K562 (cell line): ENCODE results near the gene ZCCHC24. TPM values are rescaled to one million over a fixed set of nuclear protein-coding genes. Genes with fewer than 3 reads are reported as not detected.

Source experiments
- ATAC-seq: fragments of 200-7000 bp; cut with Tn5 transposase; 3 replicates; pipeline ENCODE4 v1.9.1; 2020; ENCODE audit warnings: moderate library complexity
- BruUV-seq: library from RNA; stranded (reverse); fragments of 400-500 nt; replicated peaks from 2 replicates; lab custom pipeline; 2021; lab: Mats Ljungman, UMichigan
- CTCF ChIA-PET: fragments of 300-600 bp; formaldehyde crosslinking; extraction: SDS; loops from one replicate; lab custom pipeline; 2021; ENCODE audit warnings: low intra/inter-chr PET ratio; lab: Yijun Ruan, JAX
- POLR2A ChIA-PET: fragments of 300-600, 350-650 bp; sonication (Branson Sonifier 250); formaldehyde crosslinking; extraction: SDS; loops from one replicate; lab custom pipeline; 2021; ENCODE audit warnings: antibody characterized with exemption, inconsistent platforms; lab: Yijun Ruan, JAX
- DNase-seq, 4 experiments: peaks; one replicate each; pipeline versions ENCODE4 v3.0.0 to v3.0.0-alpha.2; 2011 to 2018; ENCODE audit warnings: low spot score in 3 of 4, mixed read lengths in 3 of 4; ENCODE audit errors: extremely low read depth in 1 of 4
- FAIRE-seq: peaks from 2 replicates; lab custom pipeline; 2011; peaks lifted over from hg19 to GRCh38; lab: Jason Lieb, UNC
- H2AFZ ChIP-seq: 2 replicates; pipeline ENCODE4 v1.6.0; 2011; ENCODE audit warnings: low read depth, low read length, control low read depth, inconsistent platforms
- H3K27ac ChIP-seq: fragments of 200-600 bp; 3 replicates; pipeline ENCODE4 v1.8.0; 2011; ENCODE audit warnings: low read depth, mild to moderate bottlenecking, control low read depth, inconsistent platforms, low read length, moderate library complexity, mixed read lengths; ENCODE audit errors: extremely low read depth
- H3K27me3 ChIP-seq, 2 experiments: fragments of 300-600 bp in 1 of 2; 2 replicates in 1 of 2; 3 replicates in 1 of 2; pipeline versions ENCODE4 v1.6.0 to v1.8.0; 2011; ENCODE audit warnings: inconsistent platforms in 2 of 2, low read length in 2 of 2, mild to moderate bottlenecking in 1 of 2, mixed read lengths in 1 of 2, moderate library complexity in 1 of 2; ENCODE audit not compliant: control insufficient read depth in 2 of 2, insufficient read depth in 2 of 2
- H3K36me3 ChIP-seq: fragments of 300-600 bp; 3 replicates; pipeline ENCODE4 v1.8.0; 2011; ENCODE audit warnings: mild to moderate bottlenecking, low read length, inconsistent platforms; ENCODE audit not compliant: control insufficient read depth, insufficient read depth
- H3K4me1 ChIP-seq, 2 experiments: fragments of 200-600 bp in 1 of 2; replicated peaks in 1 of 2; 2 replicates in 1 of 2; 3 replicates in 1 of 2; pipeline versions ENCODE4 v1.5.1 to v1.8.0; 2011; ENCODE audit warnings: inconsistent platforms in 2 of 2, low read length in 2 of 2, mild to moderate bottlenecking in 1 of 2, mixed read lengths in 1 of 2, moderate library complexity in 1 of 2; ENCODE audit not compliant: control insufficient read depth in 2 of 2, insufficient read depth in 2 of 2
- H3K4me2 ChIP-seq: 2 replicates; pipeline ENCODE4 v1.6.1; 2011; ENCODE audit warnings: low read length, control low read depth, inconsistent platforms, mixed read lengths; ENCODE audit not compliant: insufficient read depth
- H3K4me3 ChIP-seq: fragments of 200-600 bp; sonication (generic), shearing (Covaris generic); 2 replicates; pipeline ENCODE4 v1.5.1; 2016; ENCODE audit warnings: control low read depth, inconsistent platforms
- H3K79me2 ChIP-seq: fragments of 200-600 bp; 3 replicates; pipeline ENCODE4 v1.8.0; 2011; ENCODE audit warnings: low read length, inconsistent platforms; ENCODE audit not compliant: control insufficient read depth, insufficient read depth
- H3K9ac ChIP-seq, 2 experiments: 2 replicates each; pipeline versions ENCODE4 v1.6.0 to v1.6.1; 2011; ENCODE audit warnings: low read depth in 2 of 2, low read length in 2 of 2, control low read depth in 1 of 2, inconsistent platforms in 1 of 2, mild to moderate bottlenecking in 1 of 2, mixed read lengths in 1 of 2; ENCODE audit not compliant: insufficient read depth in 1 of 2
- H3K9me1 ChIP-seq: one replicate; pipeline ENCODE4 v1.6.0; 2011; ENCODE audit warnings: inconsistent platforms, mild to moderate bottlenecking, low read length, moderate library complexity; ENCODE audit not compliant: control insufficient read depth, insufficient read depth
- H3K9me3 ChIP-seq: replicated peaks from 2 replicates; pipeline ENCODE4 v1.5.1; 2011; ENCODE audit warnings: low read depth, low read length, inconsistent platforms; ENCODE audit not compliant: control insufficient read depth, insufficient read depth
- H4K20me1 ChIP-seq: replicated peaks from 2 replicates; pipeline ENCODE4 v1.6.1; 2011; ENCODE audit warnings: low read length, inconsistent platforms, mixed read lengths; ENCODE audit not compliant: control insufficient read depth, insufficient read depth
- CBFA2T2 ChIP-seq: fragments of 450-650 bp; conservative IDR thresholded peaks from 2 replicates; pipeline ENCODE4 v1.6.1; 2017; ENCODE audit warnings: mild to moderate bottlenecking
- ETV5 ChIP-seq: sonication (generic); formaldehyde crosslinking; IDR thresholded peaks from 2 replicates; pipeline ENCODE4 v1.4.0; 2020; ENCODE audit warnings: low read depth, mild to moderate bottlenecking, missing genetic modification reagents
- GATA2 ChIP-seq: sonication (generic); formaldehyde crosslinking; IDR thresholded peaks from 2 replicates; pipeline ENCODE4 v1.4.0; 2020; ENCODE audit warnings: mild to moderate bottlenecking, missing genetic modification reagents
- ZBTB1 ChIP-seq: sonication (generic); formaldehyde crosslinking; IDR thresholded peaks from 2 replicates; pipeline ENCODE4 v1.8.1; 2023; ENCODE audit warnings: missing genetic modification reagents, low read depth, mild to moderate bottlenecking, borderline replicate concordance
- WGBS: fragments of 100-300 bp; shearing (Covaris generic); methylation state at CpG from one replicate; pipeline ENCODE4 v1.1.6; 2016; ENCODE audit warnings: low coverage, mixed read lengths; ENCODE audit not compliant: insufficient coverage; ENCODE audit errors: missing lambda C conversion rate; 5-methylcytosine and 5-hydroxymethylcytosine counted together
- in situ Hi-C: fragments of 300-500 bp; cut with MboI; formaldehyde crosslinking; loops from 4 replicates; pipeline ENCODE4 v1.15.0; 2018; ENCODE audit warnings: inconsistent platforms, mixed read lengths
- intact Hi-C: fragments of 100-400 bp; cut with micrococcal nuclease; formaldehyde crosslinking; loops from 2 replicates; pipeline ENCODE4 v1.14.2; 2022
- polyA plus RNA-seq, 8 experiments: library from polyadenylated mRNA; depleted of rRNA in 4 of 8; stranded (reverse) in 5 of 8; unstranded in 3 of 8; fragments of >200 nt; fragmentation: Nextera tagmentation in 2 of 8; fragmentation: Illumina TruSeq in 1 of 8; extraction: Ambion mirVana in 2 of 8; extraction: Trizol in 1 of 8; gene quantifications; 2 replicates each; pipeline versions ENCODE4 v1.2.1 to v1.2.3, GENCODE V29; 2011 to 2014; ENCODE audit warnings: inconsistent platforms in 1 of 8, missing spikeins in 1 of 8
- total RNA-seq, 7 experiments: library from RNA; depleted of rRNA in 6 of 7; stranded (reverse); fragments of >200 nt in 6 of 7; fragmentation: Illumina TruSeq in 2 of 7; extraction: Trizol in 2 of 7; gene quantifications; 2 replicates each; pipeline versions ENCODE4 v1.2.1 to v1.2.3, GENCODE V29; 2011 to 2021; ENCODE audit warnings: low replicate concordance in 1 of 7
- TF ChIP-seq, protein P1 (sequence below): fragments of 450-650 bp; IDR thresholded peaks from 2 replicates; pipeline ENCODE4 v1.7.1; 2018; ENCODE audit warnings: mild to moderate bottlenecking, low read depth; ENCODE audit not compliant: partially characterized antibody
- TF ChIP-seq, protein P2 (sequence below): fragments of 250-450 bp; sonication (Bioruptor Pico); IDR thresholded peaks from 2 replicates; pipeline ENCODE4 v1.4.0; 2020; ENCODE audit warnings: mild to moderate bottlenecking
- TF ChIP-seq, protein P3 (sequence below): fragments of 450-650 bp; IDR thresholded peaks from 2 replicates; pipeline ENCODE4 v1.6.1; 2017; ENCODE audit warnings: antibody characterized with exemption, mild to moderate bottlenecking
- TF ChIP-seq, protein P4 (sequence below): IDR thresholded peaks from 2 replicates; pipeline ENCODE4 v1.6.1; 2011; ENCODE audit warnings: borderline replicate concordance, low read depth, mild to moderate bottlenecking, moderate library complexity, low read length; ENCODE audit not compliant: insufficient read depth, poor library complexity, severe bottlenecking

The ZCCHC24 gene
- total and polyA plus RNA-seq, 9 of the 15 experiments (the other 6 are each of a cell fraction or from before 2014, with no cell fraction given), result 0.84 to 11.0 (median 4.6) TPM

- in situ Hi-C loops (loop anchor here (5.0 kb wide), 1 partner anchor 82 kb away; no protein-coding TSS in a partner anchor), intact Hi-C loops (loop anchor here (2.0 to 5.0 kb wide), 3 partner anchors 54 to 97 kb away; partner anchors contain the start of gene ZCCHC24)
- peak; percentile 90 for FAIRE-seq
- BruUV-seq, result no TSS peak
- Histone ChIP-seq H3K36me3 (no peaks in the 10 kb centered on the region), H3K4me1 (peaks cover 47 to 61% of the 10 kb centered on the region in 2 experiments), H3K4me2 (peak overlapping the region; percentile 77), H2AFZ (peak overlapping the region; percentile 90), H3K9me3 (no peaks in the 10 kb centered on the region), H3K4me3 (peak overlapping the region; percentile 9), H3K27me3 (no peaks in the 10 kb centered on the region), H4K20me1 (no peaks in the 10 kb centered on the region), H3K9ac (peak overlapping the region; percentile 66 to 75), H3K79me2 (no peaks in the 10 kb centered on the region), H3K27ac (peak overlapping the region; percentile 83), H3K9me1 (peaks cover 10% of the 10 kb centered on the region)
- DNase-seq, result peak; percentile 86 to 91 (median 88)
- WGBS, result 24% methylated on average over 12 of the region's 16 CpGs
- CTCF ChIA-PET, result interaction anchor here (2.0 kb wide), 1 partner anchor 77 kb away, joined by 5 read pairs; no protein-coding TSS in a partner anchor
- peak; percentile 83 for ATAC-seq
- POLR2A ChIA-PET, result interaction anchor here (0.6 to 2.6 kb wide), 11 partner anchors 8 to 1554 kb away, joined by 3 to 11 read pairs (median 4); no protein-coding TSS in a partner anchor
- TF ChIP-seq, protein P1, sequence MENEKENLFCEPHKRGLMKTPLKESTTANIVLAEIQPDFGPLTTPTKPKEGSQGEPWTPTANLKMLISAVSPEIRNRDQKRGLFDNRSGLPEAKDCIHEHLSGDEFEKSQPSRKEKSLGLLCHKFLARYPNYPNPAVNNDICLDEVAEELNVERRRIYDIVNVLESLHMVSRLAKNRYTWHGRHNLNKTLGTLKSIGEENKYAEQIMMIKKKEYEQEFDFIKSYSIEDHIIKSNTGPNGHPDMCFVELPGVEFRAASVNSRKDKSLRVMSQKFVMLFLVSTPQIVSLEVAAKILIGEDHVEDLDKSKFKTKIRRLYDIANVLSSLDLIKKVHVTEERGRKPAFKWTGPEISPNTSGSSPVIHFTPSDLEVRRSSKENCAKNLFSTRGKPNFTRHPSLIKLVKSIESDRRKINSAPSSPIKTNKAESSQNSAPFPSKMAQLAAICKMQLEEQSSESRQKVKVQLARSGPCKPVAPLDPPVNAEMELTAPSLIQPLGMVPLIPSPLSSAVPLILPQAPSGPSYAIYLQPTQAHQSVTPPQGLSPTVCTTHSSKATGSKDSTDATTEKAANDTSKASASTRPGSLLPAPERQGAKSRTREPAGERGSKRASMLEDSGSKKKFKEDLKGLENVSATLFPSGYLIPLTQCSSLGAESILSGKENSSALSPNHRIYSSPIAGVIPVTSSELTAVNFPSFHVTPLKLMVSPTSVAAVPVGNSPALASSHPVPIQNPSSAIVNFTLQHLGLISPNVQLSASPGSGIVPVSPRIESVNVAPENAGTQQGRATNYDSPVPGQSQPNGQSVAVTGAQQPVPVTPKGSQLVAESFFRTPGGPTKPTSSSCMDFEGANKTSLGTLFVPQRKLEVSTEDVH, result no peak
- TF ChIP-seq, protein P2, sequence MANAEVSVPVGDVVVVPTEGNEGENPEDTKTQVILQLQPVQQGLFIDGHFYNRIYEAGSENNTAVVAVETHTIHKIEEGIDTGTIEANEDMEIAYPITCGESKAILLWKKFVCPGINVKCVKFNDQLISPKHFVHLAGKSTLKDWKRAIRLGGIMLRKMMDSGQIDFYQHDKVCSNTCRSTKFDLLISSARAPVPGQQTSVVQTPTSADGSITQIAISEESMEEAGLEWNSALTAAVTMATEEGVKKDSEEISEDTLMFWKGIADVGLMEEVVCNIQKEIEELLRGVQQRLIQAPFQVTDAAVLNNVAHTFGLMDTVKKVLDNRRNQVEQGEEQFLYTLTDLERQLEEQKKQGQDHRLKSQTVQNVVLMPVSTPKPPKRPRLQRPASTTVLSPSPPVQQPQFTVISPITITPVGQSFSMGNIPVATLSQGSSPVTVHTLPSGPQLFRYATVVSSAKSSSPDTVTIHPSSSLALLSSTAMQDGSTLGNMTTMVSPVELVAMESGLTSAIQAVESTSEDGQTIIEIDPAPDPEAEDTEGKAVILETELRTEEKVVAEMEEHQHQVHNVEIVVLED (CRISPR knock-in tag), result no peak
- TF ChIP-seq, protein P3, sequence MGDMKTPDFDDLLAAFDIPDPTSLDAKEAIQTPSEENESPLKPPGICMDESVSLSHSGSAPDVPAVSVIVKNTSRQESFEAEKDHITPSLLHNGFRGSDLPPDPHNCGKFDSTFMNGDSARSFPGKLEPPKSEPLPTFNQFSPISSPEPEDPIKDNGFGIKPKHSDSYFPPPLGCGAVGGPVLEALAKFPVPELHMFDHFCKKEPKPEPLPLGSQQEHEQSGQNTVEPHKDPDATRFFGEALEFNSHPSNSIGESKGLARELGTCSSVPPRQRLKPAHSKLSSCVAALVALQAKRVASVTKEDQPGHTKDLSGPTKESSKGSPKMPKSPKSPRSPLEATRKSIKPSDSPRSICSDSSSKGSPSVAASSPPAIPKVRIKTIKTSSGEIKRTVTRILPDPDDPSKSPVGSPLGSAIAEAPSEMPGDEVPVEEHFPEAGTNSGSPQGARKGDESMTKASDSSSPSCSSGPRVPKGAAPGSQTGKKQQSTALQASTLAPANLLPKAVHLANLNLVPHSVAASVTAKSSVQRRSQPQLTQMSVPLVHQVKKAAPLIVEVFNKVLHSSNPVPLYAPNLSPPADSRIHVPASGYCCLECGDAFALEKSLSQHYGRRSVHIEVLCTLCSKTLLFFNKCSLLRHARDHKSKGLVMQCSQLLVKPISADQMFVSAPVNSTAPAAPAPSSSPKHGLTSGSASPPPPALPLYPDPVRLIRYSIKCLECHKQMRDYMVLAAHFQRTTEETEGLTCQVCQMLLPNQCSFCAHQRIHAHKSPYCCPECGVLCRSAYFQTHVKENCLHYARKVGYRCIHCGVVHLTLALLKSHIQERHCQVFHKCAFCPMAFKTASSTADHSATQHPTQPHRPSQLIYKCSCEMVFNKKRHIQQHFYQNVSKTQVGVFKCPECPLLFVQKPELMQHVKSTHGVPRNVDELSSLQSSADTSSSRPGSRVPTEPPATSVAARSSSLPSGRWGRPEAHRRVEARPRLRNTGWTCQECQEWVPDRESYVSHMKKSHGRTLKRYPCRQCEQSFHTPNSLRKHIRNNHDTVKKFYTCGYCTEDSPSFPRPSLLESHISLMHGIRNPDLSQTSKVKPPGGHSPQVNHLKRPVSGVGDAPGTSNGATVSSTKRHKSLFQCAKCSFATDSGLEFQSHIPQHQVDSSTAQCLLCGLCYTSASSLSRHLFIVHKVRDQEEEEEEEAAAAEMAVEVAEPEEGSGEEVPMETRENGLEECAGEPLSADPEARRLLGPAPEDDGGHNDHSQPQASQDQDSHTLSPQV, result peak; percentile 84
- TF ChIP-seq ZBTB1 (CRISPR knock-in tag), result peak; percentile 35; the same call in 1 of the 2 replicates
- TF ChIP-seq ETV5 (CRISPR knock-in tag), result peak; percentile 90
- no peak for TF ChIP-seq GATA2 (CRISPR knock-in tag)
- TF ChIP-seq CBFA2T2, result peak; percentile 48; the same call in 1 of the 2 replicates
- TF ChIP-seq, protein P4, sequence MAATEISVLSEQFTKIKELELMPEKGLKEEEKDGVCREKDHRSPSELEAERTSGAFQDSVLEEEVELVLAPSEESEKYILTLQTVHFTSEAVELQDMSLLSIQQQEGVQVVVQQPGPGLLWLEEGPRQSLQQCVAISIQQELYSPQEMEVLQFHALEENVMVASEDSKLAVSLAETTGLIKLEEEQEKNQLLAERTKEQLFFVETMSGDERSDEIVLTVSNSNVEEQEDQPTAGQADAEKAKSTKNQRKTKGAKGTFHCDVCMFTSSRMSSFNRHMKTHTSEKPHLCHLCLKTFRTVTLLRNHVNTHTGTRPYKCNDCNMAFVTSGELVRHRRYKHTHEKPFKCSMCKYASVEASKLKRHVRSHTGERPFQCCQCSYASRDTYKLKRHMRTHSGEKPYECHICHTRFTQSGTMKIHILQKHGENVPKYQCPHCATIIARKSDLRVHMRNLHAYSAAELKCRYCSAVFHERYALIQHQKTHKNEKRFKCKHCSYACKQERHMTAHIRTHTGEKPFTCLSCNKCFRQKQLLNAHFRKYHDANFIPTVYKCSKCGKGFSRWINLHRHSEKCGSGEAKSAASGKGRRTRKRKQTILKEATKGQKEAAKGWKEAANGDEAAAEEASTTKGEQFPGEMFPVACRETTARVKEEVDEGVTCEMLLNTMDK, result peak; percentile 86
Measured at GRCh38 chr10:79390551-79391229, 54.7 kb downstream of the ZCCHC24 start.
